Esophagus squamous epithelium (tissue), 5 donors: ENCODE data around the gene KNDC1. TPM values are rescaled to one million over a fixed set of nuclear protein-coding genes. Genes with fewer than 3 reads are reported as not detected.

Source experiments
- DNase-seq: peaks from one replicate; lab custom pipeline; 2025; lab: John Stamatoyannopoulos, UW
- H3K27ac ChIP-seq, 4 donors: fragments of 200-600 bp; sonication (generic); one replicate each; pipeline ENCODE4 v1.5.1; 2016 to 2019; ENCODE audit warnings: mild to moderate bottlenecking in 1 of 4
- H3K27me3 ChIP-seq, 4 donors: fragments of 200-600 bp; sonication (generic); 1 replicate in 3 of 4; 2 replicates in 1 of 4; pipeline versions ENCODE4 v1.5.1 to v1.6.0; 2017 to 2021; ENCODE audit warnings: antibody characterized with exemption in 1 of 4
- H3K36me3 ChIP-seq, 3 donors: fragments of 200-600 bp; sonication (generic); one replicate each; pipeline ENCODE4 v1.5.1; 2016 to 2019
- H3K4me1 ChIP-seq, 3 donors: fragments of 200-600 bp; sonication (generic); one replicate each; pipeline ENCODE4 v1.5.1; 2017 to 2019
- H3K4me3 ChIP-seq, 4 donors: fragments of 200-600 bp; sonication (generic); 1 replicate in 3 of 4; 2 replicates in 1 of 4; pipeline ENCODE4 v1.5.1; 2016 to 2019; ENCODE audit warnings: mild to moderate bottlenecking in 2 of 4, moderate library complexity in 1 of 4
- H3K9me3 ChIP-seq, 3 donors: fragments of 200-600 bp; sonication (generic); one replicate each; pipeline ENCODE4 v1.5.1; 2016 to 2019
- CTCF ChIP-seq, 6 experiments: fragments of 450-650 bp in 4 of 6; fragments of 200-600 bp in 2 of 6; sonication (generic) in 2 of 6; IDR thresholded peaks; one replicate each; pipeline ENCODE4 v1.5.1; 2016 to 2019; ENCODE audit warnings: antibody characterized with exemption in 6 of 6, mild to moderate bottlenecking in 4 of 6, moderate library complexity in 4 of 6
- POLR2A ChIP-seq, 4 donors: fragments of 450-650 bp; IDR thresholded peaks; one replicate each; pipeline ENCODE4 v1.6.1; 2017; ENCODE audit warnings: antibody characterized with exemption in 4 of 4, mild to moderate bottlenecking in 4 of 4, moderate library complexity in 3 of 4
- WGBS, 2 donors: methylation state at CpG; one replicate each; pipeline ENCODE4 v1.1.5; 2018; 5-methylcytosine and 5-hydroxymethylcytosine counted together
- intact Hi-C: fragments of 100-400 bp; cut with DNase I; formaldehyde crosslinking; loops from one replicate; pipeline ENCODE4 v1.15.0; 2022
- total RNA-seq, 4 donors: library from RNA; depleted of rRNA; stranded (reverse); fragments of >200 nt; gene quantifications; one replicate each; pipeline ENCODE4 v1.1.0, GENCODE V29; 2016
- donor health status: DM: yes; HTN: yes; CAD: no.

KNDC1 gene
- total RNA-seq, 4 donors from 2014 or later, result 0.19 to 0.64 (median 0.53) TPM; not detected in 1

DNA sequence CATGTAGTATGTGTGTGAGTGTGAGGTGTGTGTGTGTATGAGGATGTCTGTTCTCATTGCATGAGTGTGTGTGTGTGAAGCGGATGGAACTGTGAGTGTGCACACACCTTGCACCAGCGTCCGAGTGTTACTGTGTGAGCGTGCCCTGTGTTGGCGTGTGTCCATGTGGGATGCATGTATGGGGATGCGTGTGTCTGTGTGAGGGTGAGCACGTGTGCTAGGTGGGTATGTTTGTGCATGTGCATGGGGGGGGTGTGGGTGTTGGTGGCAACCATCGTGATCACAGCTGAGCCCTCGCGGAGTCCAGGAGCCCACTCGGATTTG lies 6.4 kb downstream of the KNDC1 start:
- Histone ChIP-seq H3K4me1 (peaks cover 0 to 4% (median under 1%) of the 10 kb centered on the region in 3 donors), H3K9me3 (no peaks in the 10 kb centered on the region), H3K27me3 (peaks cover 0 to 65% (median 0%) of the 10 kb centered on the region in 4 donors), H3K36me3 (no peaks in the 10 kb centered on the region), H3K27ac (no peak overlapping the region), H3K4me3 (no peak overlapping the region)
- no peak for DNase-seq
- 88 to 92% methylated on average over 10 to 11 of the region's 11 CpGs for WGBS, 2 donors
- intact Hi-C loops, result no loop called here
- TF ChIP-seq CTCF (IDR thresholded peaks at IDR 0.05) (no peak), POLR2A (IDR thresholded peaks at IDR 0.05) (no peak)

DNA sequence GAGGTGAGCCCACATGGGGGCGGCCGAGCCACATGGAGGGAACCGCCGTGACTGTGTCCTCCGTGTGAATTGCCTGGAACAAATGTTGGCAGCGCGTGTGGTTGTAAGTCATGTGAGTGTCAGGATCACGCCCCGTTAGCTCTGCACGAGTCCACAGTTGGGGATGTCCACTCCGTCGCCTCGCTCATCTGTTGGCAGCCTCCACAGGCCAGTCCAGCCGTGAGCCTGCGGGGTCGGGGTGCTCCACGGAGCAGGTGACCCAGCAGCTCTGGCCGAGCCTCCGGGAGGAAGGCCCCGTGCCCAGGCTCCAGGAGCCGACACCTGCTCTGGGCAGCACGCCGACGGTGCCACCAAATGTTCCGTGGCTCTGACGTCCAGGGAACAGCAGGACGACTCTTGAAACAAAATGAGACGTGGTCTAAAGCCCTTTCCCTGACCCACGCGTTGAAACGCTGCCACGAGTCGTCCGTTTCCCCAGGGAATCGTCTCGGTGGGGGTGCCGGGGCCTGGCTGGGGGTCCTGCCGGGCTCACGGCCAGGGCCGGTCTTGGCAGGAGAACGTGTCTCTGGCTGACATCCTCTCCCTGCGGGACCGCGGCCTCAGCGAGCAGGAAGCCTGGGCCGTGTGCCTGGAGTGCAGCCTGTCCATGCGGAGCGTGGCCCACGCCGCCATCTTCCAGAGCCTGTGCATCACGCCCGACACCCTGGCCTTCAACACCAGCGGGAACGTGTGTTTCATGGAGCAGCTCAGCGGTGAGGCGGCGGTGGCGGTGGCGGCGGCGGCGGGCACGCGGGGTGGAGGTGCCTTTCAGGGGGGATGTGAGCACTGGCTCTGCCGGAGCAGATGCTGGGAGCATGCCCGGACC lies 7.0 kb downstream of the KNDC1 start:
- H3K27ac ChIP-seq, result no peak overlapping the region
- WGBS, 2 donors, result 80 to 96% methylated on average over 11 to 21 of the region's 66 CpGs
- H3K36me3 ChIP-seq, result no peaks in the 10 kb centered on the region
- no peaks in the 10 kb centered on the region for H3K4me1 ChIP-seq
- H3K27me3 ChIP-seq, result peaks cover 0 to 62% (median 0%) of the 10 kb centered on the region in 4 donors
- no peak overlapping the region for H3K4me3 ChIP-seq
- no peak for TF ChIP-seq POLR2A (IDR thresholded peaks at IDR 0.05)
- no peak for TF ChIP-seq CTCF (IDR thresholded peaks at IDR 0.05)
- no peak for DNase-seq
- intact Hi-C loops, result no loop called here
- no peaks in the 10 kb centered on the region for H3K9me3 ChIP-seq

- intact Hi-C loops, result no loop called here
- 80 to 90% methylated on average over 3 to 25 of the region's 37 CpGs for WGBS, 2 donors
- no peak for TF ChIP-seq POLR2A (IDR thresholded peaks at IDR 0.05)
- TF ChIP-seq CTCF (IDR thresholded peaks at IDR 0.05), result no peak
- Histone ChIP-seq H3K27ac (no peak overlapping the region), H3K27me3 (peaks cover 0 to 54% (median 0%) of the 10 kb centered on the region in 4 donors), H3K4me1 (no peaks in the 10 kb centered on the region), H3K36me3 (no peaks in the 10 kb centered on the region), H3K9me3 (no peaks in the 10 kb centered on the region), H3K4me3 (no peak overlapping the region)
- no peak for DNase-seq
Measured at GRCh38 chr10:133167693-133168616, 7.9 kb downstream of the KNDC1 start.

GRCh38 chr10:133168617-133169031 lies 8.6 kb downstream of the KNDC1 start:
- TF ChIP-seq CTCF (IDR thresholded peaks at IDR 0.05), result no peak
- no peak for TF ChIP-seq POLR2A (IDR thresholded peaks at IDR 0.05)
- no peak overlapping the region for H3K4me3 ChIP-seq
- intact Hi-C loops, result no loop called here
- no peaks in the 10 kb centered on the region for H3K36me3 ChIP-seq
- peaks cover 0 to 47% (median 0%) of the 10 kb centered on the region in 4 donors for H3K27me3 ChIP-seq
- DNase-seq, result no peak
- H3K9me3 ChIP-seq, result no peaks in the 10 kb centered on the region
- no peak overlapping the region for H3K27ac ChIP-seq
- WGBS, 2 donors, result 87 to 90% methylated on average over 2 to 6 of the region's 14 CpGs
- no peaks in the 10 kb centered on the region for H3K4me1 ChIP-seq
